Neutrophil (primary cell): ENCODE results near the gene SPEF1.

ENCODE experiments used
- H3K27ac ChIP-seq: fragments of 200-600 bp; sonication (generic); 2 replicates; pipeline ENCODE4 v1.5.1; 2016; ENCODE audit warnings: mild to moderate bottlenecking, moderate library complexity
- H3K27me3 ChIP-seq: fragments of 200-600 bp; sonication (generic); 2 replicates; pipeline ENCODE4 v1.6.0; 2016; ENCODE audit warnings: mild to moderate bottlenecking
- H3K36me3 ChIP-seq: fragments of 200-600 bp; sonication (generic); 2 replicates; pipeline ENCODE4 v1.5.1; 2017
- H3K4me1 ChIP-seq, 2 experiments: fragments of 200-600 bp in 1 of 2; sonication (generic) in 1 of 2; 1 replicate in 1 of 2; 2 replicates in 1 of 2; pipeline versions ENCODE4 v1.5.1 to v1.6.1; 2013 to 2016; ENCODE audit warnings: low read depth in 1 of 2, low read length in 1 of 2, mild to moderate bottlenecking in 1 of 2, moderate library complexity in 1 of 2; ENCODE audit not compliant: control insufficient read depth in 1 of 2, insufficient read depth in 1 of 2
- H3K4me3 ChIP-seq, 2 experiments: fragments of 200-600 bp in 1 of 2; sonication (generic) in 1 of 2; 1 replicate in 1 of 2; 2 replicates in 1 of 2; pipeline ENCODE4 v1.5.1; 2013 to 2016; ENCODE audit warnings: low read depth in 1 of 2, low read length in 1 of 2, mild to moderate bottlenecking in 1 of 2, moderate library complexity in 1 of 2
- H3K9me3 ChIP-seq: fragments of 200-600 bp; sonication (generic); 2 replicates; pipeline ENCODE4 v1.5.1; 2016
- CTCF ChIP-seq: fragments of 200-600 bp; sonication (generic); IDR thresholded peaks from 2 replicates; pipeline ENCODE4 v1.5.1; 2016; ENCODE audit warnings: antibody characterized with exemption

SPEF1 gene

DNA sequence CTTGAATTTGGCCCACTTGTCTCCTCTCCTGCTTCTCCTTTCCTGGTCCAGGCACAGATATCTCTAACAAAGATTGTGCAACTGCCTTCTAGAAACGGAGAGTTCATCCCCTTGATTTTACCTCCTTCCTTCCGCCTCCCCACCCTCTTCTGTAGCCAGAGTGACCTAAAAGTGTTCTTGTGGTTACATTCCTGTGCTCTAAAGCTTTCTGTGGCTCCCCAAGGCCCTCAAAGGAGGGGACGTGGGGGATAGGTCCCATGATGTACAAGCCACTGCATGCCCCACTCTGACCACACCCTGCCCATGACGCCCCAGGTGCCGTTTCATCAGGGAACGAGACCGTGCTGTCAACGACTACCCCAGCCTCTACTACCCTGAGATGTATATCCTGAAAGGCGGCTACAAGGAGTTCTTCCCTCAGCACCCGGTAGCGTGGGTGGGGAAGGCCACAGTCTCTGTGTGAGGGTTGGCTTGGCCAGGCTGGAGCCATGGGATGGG lies 23.1 kb upstream of the SPEF1 start:
- Histone ChIP-seq H3K27ac (no peak overlapping the region), H3K36me3 (peaks cover 56% of the 10 kb centered on the region), H3K27me3 (peaks cover 10% of the 10 kb centered on the region), H3K9me3 (no peaks in the 10 kb centered on the region), H3K4me3 (no peak overlapping the region), H3K4me1 (no peaks in the 10 kb centered on the region)
- TF ChIP-seq CTCF: no peak

DNA sequence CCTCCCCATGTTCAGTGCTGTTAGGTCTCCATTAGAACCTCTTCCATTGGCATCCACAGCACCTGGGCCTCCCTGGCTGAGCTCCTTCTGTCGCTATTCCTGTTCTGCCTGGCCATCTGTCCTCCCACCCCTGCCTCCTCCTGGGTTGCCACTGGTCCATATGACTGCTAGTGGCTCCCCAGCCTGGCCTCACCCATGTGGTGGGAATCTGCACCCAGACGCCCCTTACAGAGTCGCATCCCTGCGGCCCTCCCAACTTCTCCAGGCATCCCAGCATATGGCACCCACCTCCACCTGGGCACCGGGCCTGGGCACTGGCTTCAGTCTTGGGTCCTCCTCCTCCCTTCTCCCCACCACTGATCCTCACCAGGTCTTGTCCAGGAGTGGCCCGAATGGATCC lies 22.6 kb upstream of the SPEF1 start:
- no peak overlapping the region for H3K27ac ChIP-seq
- H3K27me3 ChIP-seq: peaks cover 10% of the 10 kb centered on the region
- TF ChIP-seq CTCF: no peak
- no peak overlapping the region for H3K4me3 ChIP-seq
- H3K9me3 ChIP-seq: no peaks in the 10 kb centered on the region
- H3K36me3 ChIP-seq: peaks cover 56% of the 10 kb centered on the region
- no peaks in the 10 kb centered on the region for H3K4me1 ChIP-seq

DNA sequence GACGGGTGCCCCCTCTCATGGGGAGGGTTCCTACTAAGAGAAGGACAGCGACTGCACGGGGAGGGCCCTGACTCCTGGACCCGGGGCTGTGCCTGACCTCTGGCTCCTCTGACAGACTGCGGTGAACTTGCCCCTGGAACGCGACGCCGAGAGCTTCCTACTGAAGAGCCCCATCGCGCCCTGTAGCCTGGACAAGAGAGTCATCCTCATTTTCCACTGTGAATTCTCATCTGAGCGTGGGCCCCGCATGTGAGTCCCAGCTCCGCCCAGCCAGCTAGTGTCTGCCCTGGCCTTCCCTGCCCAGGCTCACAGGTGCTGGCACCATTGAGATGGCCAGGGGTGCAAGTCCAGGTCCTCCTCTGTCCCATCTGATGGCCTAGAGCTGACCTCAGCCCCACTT lies 22.0 kb upstream of the SPEF1 start:
- Histone ChIP-seq H3K27ac (no peak overlapping the region), H3K4me3 (no peak overlapping the region), H3K9me3 (no peaks in the 10 kb centered on the region), H3K27me3 (peaks cover 10% of the 10 kb centered on the region), H3K36me3 (peaks cover 56% of the 10 kb centered on the region), H3K4me1 (no peaks in the 10 kb centered on the region)
- TF ChIP-seq CTCF: no peak

DNA sequence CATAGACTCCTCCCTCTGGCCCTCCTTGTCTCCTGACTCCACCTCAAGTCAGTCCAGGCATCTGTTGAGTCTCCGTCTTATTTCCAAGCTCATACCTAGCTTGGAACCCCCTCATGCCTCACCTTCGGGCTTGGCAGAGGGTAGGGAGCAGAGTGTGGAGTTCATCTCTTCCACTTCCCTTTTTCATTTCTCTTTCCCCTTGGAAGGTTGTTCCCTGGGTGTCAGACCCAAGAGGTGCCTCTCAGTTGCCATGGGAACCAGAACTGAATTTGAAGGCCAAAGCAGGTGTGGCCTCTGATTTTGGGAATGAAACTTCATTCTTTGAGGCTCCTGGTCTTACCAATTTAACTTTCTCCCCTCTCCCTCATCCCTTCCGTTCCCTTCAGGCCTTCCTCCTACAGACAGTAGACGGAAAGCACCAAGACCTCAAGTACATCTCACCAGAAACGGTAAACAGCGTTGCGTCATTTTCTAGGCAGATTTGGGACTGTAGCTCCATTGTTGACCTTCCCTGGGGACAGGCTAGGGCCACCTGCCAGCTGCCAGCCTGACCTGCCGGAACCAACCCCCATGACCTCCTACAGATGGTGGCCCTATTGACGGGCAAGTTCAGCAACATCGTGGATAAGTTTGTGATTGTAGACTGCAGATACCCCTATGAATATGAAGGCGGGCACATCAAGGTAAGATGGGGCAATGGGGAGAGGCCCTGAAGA lies 21.4 kb upstream of the SPEF1 start:
- Histone ChIP-seq H3K9me3 (no peaks in the 10 kb centered on the region), H3K27ac (no peak overlapping the region), H3K4me3 (no peak overlapping the region), H3K36me3 (peaks cover 56% of the 10 kb centered on the region), H3K27me3 (peaks cover 5% of the 10 kb centered on the region), H3K4me1 (no peaks in the 10 kb centered on the region)
- no peak for TF ChIP-seq CTCF

DNA sequence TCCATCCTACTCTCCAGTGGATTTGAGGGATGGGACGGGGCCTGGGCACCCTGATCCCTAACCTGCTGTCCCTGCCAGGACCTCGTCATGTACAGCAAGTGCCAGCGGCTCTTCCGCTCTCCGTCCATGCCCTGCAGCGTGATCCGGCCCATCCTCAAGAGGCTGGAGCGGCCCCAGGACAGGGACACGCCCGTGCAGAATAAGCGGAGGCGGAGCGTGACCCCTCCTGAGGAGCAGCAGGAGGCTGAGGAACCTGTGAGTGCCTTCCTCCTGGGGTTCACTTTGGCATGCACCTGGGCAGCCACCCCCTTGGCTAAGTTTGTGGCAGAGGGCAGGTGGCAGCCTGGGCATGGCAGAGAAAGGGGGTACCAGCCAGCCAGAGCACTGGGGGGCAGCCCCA lies 20.6 kb upstream of the SPEF1 start:
- peaks cover 4 to 5% of the 10 kb centered on the region in 2 experiments for H3K4me1 ChIP-seq
- H3K36me3 ChIP-seq: peaks cover 56% of the 10 kb centered on the region
- TF ChIP-seq CTCF: no peak
- H3K9me3 ChIP-seq: no peaks in the 10 kb centered on the region
- H3K4me3 ChIP-seq: no peak overlapping the region
- H3K27ac ChIP-seq: no peak overlapping the region
- H3K27me3 ChIP-seq: no peaks in the 10 kb centered on the region
